HG02763 (cell line): ENCODE measurements around the gene TRIOBP.

Experiments
- ATAC-seq: cut with Tn5 transposase; IDR thresholded peaks from one replicate; pipeline ENCODE4 v1.9.1; 2021; ENCODE audit warnings: mild to moderate bottlenecking, moderate library complexity; ENCODE audit not compliant: unreplicated experiment

Gene TRIOBP

DNA sequence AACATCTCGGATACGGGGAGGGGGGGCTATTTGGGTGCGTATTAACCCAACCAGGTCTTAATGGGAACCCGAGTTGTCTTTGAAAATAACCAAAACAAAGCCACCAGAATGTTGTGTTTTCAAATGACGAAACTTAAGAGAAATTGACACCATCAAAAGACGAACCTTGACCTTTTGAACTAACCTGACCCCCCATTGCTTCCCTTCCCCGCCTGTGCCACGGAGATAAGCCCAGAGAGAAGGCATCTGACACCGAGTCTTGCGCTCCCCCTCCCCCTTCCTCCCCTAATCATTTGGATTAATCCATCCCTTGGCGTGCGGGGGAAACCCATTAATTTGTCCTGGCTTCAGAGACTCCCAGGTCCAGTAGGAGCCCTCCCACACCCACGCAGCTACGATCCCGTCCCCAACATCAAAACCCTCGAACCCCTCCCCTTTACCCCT lies 106.4 kb downstream of the TRIOBP start:
- ATAC-seq: no peak

DNA sequence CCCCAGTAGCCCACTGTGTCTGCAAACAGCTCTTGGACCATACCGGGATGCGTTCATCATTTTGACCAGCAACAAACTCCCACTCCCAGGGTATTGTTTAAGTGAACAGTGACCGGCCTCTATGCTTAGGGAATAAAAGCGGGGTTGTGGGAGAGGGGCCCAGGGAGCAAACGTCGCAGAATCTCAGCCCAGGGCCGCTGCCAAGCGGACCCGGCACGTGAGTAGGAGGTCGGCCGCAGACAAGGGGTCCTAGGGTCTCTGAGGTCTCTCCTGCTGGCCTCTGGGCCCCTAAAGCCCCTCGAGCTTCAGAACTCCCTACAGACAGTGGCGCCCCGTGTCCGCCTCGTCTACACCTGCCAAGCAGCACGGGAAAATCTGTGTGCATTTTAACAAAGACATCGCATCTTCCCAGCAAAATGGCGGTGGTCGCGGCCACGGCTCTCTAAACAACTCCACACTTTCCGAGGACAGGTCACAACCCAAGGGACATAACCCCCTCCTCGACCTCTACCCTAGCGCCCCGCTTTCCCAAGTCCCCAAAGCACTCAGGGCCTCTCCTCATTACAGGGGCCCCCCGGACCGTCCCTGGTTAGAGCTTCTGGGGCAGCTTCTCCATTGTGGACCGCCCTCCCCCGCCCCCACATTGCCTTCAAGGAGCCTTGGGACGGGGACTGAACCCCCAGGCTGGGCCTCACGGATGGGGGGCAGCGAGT lies 106.9 kb downstream of the TRIOBP start:
- no peak for ATAC-seq

DNA sequence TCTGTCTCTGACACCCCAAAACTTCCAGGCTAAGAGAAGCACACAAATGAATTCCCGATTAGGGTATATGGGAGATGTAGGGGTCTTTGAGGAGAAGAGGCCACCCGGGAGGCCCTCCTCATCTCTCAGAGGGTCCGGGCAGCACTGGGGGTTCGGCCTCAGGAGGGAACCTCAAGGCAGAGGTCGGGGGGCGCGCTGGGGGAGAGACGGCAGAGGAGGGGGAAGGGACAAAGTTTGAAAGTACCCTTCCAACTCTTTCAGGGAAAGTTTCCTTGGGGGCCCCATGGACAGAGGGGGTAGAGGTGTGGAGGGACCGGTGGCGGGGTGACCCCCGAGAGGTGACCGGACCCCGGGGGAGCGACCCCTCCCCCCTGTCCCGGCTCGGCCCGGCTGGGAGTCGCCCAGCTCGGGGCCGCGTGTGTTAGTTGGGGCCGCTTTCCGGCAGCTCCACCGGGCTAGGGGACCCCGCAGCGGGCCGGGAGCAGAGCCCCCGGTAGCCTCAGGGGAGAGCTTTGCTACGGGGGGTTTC lies 107.6 kb downstream of the TRIOBP start:
- ATAC-seq: no peak

DNA sequence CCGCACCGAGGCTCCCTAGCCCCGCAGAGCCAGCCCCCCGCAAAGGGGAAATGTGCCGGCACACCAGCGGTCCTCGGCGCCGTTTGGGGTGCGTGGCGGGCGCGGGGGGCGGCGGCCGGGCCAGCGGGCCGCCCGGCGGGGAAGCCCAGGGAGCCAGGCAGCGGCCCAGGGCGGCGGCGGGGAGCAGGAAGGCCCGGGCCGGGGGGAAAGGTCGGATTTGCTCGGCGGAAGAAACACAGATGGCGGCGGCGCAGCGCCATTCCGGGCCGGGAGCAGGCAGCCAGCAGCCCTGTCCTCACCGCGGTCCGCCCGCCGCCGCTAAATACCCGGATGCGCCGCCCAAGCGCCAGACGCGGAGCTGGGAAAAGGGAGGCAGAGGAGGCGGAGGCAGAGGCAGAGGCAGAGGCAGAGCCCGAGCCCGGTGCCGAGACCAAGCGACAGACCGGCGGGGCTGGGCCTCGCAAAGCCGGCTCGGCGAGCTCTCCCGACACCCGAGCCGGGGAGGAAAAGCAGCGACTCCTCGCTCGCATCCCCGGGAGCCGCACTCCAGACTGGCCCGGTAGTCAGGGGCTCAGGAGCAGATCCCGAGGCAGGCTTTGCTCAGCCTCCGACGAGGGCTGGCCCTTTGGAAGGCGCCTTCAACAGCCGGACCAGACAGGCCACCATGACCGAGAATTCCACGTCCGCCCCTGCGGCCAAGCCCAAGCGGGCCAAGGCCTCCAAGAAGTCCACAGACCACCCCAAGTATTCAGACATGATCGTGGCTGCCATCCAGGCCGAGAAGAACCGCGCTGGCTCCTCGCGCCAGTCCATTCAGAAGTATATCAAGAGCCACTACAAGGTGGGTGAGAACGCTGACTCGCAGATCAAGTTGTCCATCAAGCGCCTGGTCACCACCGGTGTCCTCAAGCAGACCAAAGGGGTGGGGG lies 108.3 kb downstream of the TRIOBP start:
- no peak for ATAC-seq

DNA sequence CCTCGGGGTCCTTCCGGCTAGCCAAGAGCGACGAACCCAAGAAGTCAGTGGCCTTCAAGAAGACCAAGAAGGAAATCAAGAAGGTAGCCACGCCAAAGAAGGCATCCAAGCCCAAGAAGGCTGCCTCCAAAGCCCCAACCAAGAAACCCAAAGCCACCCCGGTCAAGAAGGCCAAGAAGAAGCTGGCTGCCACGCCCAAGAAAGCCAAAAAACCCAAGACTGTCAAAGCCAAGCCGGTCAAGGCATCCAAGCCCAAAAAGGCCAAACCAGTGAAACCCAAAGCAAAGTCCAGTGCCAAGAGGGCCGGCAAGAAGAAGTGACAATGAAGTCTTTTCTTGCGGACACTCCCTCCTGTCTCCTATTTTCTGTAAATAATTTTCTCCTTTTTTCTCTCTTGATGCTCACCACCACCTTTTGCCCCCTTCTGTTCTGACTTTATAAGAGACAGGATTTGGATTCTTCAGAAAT lies 109.0 kb downstream of the TRIOBP start:
- no peak for ATAC-seq

DNA sequence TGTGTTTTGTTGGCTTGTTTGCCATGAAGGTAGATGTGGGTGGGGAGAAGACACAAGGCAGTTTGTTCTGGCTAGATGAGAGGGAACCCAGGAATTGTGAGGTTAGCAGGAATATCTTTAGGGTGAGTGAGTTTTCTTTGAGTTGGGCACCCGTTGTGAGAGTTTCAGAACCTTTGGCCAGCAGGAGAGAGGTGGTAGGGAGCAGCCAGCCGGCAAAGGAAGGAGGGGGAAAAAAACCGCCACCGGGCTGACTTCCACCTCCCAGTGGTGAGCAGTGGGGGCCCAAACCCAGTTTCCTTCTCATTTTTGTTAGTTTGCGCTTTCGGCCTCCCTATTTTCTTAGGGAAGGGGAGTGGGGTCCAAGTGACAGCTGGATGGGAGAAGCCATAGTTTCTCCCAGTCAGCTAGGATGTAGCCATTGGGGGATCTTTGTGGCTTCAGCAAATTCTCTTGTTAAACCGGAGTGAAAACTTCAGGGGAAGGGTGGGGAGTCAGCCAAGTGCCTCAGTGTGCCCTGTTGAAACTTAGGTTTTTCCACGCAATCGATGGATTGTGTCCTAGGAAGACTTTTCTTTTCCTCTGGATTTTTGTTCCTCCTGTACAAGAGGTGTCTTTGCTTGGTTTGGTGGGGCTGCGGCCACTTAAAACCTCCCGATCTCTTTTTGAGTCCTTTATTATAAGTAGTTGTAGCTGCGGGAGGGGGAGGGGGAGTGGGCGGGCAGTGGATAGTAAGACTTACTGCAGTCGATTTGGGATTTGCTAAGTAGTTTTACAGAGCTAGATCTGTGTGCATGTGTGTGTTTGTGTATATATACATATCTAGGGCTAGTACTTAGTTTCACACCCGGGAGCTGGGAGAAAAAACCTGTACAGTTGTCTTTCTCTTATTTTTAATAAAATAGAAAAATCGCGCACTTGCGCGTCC lies 109.8 kb downstream of the TRIOBP start:
- ATAC-seq: no peak

DNA sequence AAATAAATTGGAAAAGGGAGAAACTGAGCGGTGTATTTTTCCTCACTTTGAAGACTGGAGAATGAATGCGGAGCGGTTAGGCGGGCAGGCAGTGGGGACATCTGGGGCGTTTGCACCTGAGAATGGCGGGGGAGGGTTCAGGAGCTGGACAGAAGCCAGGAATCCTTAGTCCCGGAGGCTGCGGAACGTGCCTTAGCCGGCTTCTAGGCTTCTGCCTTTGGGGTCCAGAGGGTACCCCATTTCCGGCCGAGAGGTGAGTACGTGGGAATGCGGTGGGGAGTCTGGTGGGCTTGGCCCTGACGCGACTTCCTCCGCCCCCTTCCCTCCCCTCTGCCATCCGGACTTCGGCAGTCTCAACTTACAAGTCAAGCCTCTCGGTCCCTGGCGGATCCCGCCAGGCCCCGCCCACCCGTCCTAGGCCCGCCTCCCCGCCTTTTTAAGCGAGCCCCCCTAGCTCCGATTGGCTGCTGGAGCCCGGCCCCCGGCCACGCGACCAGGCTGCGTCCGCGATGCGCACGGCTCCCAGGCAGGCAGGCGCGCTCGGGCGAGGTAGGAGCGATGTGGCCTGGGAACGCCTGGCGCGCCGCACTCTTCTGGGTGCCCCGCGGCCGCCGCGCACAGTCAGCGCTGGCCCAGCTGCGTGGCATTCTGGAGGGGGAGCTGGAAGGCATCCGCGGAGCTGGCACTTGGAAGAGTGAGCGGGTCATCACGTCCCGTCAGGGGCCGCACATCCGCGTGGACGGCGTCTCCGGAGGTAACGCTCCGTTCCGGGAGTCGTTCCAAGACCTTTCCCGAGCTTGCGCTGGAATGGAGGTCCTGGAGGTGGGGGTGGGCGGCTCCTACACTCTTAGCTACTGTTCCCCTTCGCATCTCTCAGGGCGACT lies 110.8 kb downstream of the TRIOBP start, which contains the start of gene GCAT:
Gene GCAT (plus strand): TSS at position 525 of the 884 bp plus-strand sequence. CDS start 34 bp downstream, at position 559.
- peak; percentile 85 for ATAC-seq

DNA sequence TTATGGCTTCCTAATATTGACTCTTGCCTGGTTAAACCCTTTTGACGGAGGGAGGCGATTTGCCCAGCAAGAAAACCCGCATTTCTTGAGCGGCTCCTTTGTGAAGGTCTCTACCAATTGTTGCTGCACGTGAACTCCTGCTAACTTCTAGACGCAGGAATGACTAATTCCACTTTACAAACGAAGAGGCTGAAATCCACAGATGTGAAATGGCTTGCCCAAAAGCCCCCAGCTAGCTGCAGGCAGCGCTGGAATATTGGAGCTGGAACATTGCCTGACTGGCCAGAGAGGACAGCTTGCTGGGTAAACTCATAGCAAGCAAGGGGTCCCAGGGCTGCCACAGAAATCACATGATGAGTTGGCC lies 111.4 kb downstream of the TRIOBP start:
- ATAC-seq: no peak

DNA sequence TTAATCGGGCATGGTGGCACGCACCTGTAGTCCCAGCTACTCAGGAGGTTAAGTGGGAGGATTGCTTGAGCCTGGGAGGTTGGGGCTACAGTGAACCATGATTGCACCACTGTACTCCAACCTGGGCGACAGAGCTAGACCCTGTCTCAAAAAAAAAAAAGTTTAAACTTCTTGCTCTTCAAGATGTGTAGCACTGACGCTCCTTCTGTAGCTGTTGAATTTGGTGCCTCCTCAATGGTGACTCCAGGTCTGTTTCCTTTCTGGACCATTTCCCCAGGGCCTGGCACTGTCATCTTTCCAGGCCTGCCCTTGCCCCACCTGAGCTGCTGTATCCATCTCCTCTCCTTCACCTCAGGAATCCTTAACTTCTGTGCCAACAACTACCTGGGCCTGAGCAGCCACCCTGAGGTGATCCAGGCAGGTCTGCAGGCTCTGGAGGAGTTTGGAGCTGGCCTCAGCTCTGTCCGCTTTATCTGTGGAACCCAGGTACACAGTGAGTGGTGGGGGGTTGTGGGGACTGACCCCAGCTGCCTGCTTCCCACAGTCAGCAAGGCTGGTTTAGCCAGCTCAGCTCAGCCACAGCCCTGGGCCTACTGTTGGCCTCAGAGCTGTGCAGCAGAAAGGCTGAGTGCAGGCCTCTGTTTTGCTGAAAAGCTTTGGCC lies 113.0 kb downstream of the TRIOBP start:
- no peak for ATAC-seq

DNA sequence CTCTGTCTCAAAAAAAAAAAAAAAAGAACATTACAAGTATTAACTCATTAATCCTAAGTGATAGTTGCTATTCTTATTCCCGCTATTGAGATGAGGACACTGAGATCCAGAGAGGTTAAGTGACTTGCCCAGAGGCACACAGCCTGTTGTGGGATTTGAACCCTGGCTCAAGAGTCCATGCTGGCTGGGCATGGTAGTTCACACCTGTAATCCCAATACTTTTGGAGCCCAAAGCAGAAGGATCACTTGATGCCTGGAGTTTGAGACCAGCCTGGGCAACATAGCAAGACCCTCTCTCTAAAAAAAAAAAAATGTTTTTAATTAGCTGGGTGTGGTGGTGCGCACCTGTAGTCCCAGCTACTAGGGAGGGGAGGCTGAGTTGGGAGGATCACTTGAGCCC lies 115.0 kb downstream of the TRIOBP start:
- no peak for ATAC-seq

DNA sequence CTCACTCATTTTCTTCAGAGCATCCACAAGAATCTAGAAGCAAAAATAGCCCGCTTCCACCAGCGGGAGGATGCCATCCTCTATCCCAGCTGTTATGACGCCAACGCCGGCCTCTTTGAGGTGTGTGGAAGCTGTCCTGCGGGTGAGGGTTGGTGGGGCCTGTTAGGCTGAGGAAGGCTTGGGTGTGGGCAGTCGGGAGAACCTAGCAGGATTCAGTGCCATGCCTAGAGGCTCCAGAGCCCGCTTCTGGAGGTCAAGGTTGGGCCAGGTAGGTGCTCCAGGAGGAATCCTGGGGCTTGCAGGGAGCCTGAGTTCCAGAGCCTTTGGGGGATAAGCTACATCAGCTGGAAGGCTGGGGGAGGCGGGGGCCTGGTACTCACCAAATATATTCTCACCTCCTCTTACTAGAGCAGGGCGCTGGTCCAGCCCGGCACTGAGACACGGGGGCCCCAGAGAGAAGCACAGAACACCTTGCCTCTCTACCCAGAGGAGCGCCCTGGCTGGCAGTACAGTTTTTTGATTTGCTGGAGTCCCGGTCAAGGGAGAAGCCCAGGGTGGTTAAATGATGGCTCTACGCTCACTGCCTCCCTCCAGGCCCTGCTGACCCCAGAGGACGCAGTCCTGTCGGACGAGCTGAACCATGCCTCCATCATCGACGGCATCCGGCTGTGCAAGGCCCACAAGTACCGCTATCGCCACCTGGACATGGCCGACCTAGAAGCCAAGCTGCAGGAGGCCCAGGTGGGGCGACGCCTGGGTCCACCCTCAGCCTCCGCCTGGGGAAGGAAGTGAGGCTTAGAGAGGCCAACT lies 116.2 kb downstream of the TRIOBP start:
- no peak for ATAC-seq

DNA sequence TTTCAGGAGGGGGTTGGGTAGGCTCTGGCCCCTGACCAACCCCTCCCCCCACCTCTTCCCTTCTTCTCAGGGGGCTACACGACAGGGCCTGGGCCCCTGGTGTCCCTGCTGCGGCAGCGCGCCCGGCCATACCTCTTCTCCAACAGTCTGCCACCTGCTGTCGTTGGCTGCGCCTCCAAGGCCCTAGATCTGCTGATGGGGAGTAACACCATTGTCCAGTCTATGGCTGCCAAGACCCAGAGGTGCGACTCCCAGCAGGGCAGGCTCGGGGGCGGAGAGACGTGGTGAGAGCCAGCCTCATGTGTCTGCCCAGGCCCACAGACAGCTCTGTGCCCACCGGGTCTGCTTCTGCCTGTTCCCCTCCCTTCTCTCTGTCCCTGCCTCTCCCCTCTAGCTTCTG lies 118.7 kb downstream of the TRIOBP start:
- no peak for ATAC-seq

DNA sequence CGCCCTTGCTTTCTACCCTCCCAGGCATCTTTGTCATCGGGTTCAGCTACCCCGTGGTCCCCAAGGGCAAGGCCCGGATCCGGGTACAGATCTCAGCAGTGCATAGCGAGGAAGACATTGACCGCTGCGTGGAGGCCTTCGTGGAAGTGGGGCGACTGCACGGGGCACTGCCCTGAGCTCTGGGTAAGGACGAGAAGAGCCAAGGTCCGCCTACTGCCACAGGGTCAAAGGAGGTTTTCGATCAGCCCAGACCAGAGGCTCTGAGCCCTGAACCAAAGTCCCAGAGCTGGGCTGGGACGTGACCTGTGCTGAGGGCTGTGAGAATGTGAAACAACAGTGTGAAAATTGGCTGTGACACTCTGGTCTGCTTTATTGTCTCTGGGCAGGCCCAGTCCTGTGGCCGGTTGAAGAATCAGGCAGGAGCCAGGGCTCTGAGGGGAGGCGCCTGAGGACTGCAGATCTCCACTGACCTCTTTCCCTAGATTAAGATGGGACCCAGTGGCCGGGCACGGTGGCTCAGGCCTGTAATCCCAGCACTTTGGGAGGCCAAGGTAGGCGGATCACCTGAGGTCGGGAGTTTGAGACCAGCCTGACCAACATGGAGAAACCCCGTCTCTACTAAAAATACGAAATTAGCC lies 119.8 kb downstream of the TRIOBP start:
- no peak for ATAC-seq

DNA sequence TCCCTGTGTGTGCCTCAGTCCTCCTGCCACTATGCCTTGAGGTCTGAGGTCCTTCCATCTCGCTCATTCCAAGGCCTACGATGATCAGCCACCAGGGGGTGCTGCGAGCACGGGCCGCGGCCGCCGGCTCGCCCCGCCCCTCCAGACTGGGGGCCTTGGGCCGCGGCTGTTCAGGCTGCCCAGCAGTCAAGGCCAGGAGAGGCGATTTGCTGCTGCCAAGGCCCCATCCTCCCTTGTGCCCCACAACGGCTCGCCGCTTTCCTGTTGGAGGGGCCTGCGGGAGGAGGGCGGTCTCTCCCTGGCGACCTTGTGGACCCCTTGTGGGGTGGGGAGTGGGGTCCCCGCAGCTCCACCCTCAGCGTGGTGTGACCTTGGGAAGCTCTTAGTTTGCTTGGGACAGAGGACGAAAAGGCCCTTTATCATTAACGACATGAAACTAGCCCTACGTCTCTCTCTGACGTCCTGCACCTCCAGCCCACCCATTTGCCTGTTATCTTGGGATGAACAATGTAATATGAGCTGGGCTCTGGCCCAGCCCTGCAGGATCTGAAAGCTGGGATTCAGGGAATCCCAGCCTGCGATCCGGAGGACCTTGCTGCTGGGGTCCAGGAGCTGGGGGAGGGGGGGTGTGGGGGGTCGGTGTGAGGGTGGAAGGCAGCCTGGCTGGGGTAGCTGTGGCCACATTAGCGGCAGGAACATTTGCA lies 121.0 kb downstream of the TRIOBP start:
- no peak for ATAC-seq

DNA sequence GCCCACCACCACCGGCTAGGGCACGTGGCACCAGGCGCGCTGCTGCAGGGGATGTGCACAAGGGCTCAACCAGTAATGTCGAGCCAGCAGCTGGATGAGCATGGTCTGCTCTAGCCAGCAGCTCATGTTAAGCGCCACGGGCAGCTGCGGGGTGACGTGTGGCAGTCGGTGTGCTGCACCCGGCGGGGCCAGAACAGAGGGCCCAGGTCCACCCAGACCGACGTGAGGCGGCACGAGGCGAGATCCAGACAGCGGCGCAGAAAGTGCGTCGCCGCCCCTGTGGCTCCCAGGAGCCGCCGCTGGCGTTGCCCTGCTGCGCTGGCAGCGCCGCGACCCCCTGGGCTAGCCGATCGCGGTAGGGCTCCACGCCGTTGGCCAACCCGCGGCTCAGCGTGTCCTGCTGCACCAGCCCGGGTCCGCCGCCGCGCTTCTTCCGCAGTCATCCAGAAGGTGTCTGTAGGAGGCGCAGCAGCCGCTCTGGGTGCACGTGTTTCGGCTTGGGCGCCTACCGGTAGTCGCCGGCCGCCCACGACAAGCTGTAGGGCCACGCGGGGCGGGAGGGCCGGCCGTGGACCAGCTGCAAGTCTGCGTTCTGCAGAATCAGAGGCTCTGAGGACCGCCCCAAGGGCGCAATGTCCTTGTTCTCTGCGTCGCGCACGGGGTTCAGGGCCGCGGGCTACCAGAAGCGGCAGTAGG lies 121.7 kb downstream of the TRIOBP start:
- ATAC-seq: no peak

DNA sequence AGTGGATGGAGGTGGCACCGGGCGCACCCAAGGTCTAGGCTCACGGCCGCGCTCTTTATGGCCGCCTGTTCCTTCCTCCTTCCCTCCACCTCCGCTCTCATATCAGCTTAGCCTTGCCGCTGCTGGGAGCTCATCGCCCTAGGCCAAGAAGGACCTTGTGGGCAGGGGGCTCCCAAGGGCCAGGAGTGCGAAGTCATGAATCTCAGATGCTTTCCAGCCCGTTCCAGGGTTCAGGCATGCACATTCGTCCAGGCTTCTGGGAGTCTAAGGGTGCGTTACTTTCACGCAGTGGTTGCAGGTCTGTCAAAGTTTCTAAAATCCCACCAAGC lies 122.2 kb downstream of the TRIOBP start:
- no peak for ATAC-seq

DNA sequence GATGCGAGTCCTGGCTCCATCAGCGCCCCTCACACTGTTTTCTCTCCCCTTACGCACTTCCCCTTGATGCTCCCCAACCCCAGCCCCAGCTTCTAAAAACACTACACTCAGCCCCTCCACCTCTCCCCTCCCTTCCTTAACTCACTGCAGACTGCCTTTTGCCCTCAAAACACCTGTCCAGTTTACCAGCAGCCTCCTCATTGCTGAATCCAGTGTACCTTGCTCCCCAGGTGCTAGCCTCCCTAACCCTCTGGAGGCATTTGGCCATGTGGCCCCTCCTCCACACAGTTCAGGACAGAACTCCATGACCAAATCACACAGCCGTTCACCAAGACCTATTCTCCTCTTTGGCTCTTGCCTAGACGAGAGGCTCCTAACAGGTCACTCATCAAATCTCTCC lies 123.5 kb downstream of the TRIOBP start:
- no peak for ATAC-seq
